Measurements from ENCODE around the gene UPF3A.
A peak's percentile ranks its signal among the peaks of the same experiment; 100 is the strongest.

GRCh38 chr13:114234645-114235421 lies 46.6 kb upstream of the UPF3A start, which contains the start of gene CDC16:
- TF ChIP-seq POLR2A (IDR thresholded peaks at IDR 0.05; ENCODE audit: low read length) (peak; percentile 75), GATA1 (IDR thresholded peaks at IDR 0.05; ENCODE audit: low read depth, low read length) (no peak)
